Cardiac muscle cell (in vitro differentiated cells and primary cell): ENCODE data around the gene FXYD2. TPM values are rescaled to one million over a fixed set of nuclear protein-coding genes. Genes with fewer than 3 reads are reported as not detected.

Experiments
- DNase-seq, 2 donors: peaks; one replicate each; pipeline versions ENCODE4 v3.0.0 to v3.0.0-alpha.2; 2010 to 2017; ENCODE audit warnings: low read depth in 1 of 2, low spot score in 1 of 2
- H3K27ac ChIP-seq: fragments of 200-600 bp; sonication (generic); 2 replicates; pipeline ENCODE4 v1.5.1; 2016
- H3K27me3 ChIP-seq: fragments of 200-600 bp; sonication (generic); 2 replicates; pipeline ENCODE4 v1.6.0; 2016; ENCODE audit warnings: control low read depth
- H3K36me3 ChIP-seq: fragments of 200-600 bp; sonication (generic); 2 replicates; pipeline ENCODE4 v1.5.1; 2016; ENCODE audit warnings: control low read depth
- H3K4me1 ChIP-seq: fragments of 200-600 bp; sonication (generic); 2 replicates; pipeline ENCODE4 v1.8.1; 2017; ENCODE audit warnings: low read depth, mild to moderate bottlenecking, mixed run types
- H3K4me3 ChIP-seq: fragments of 200-600 bp; sonication (generic); 2 replicates; pipeline ENCODE4 v1.5.1; 2016; ENCODE audit warnings: mild to moderate bottlenecking
- H3K9me3 ChIP-seq: fragments of 200-600 bp; sonication (generic); 2 replicates; pipeline ENCODE4 v1.5.1; 2017; ENCODE audit warnings: low read depth, mild to moderate bottlenecking, control low read depth
- CTCF ChIP-seq: IDR thresholded peaks from 2 replicates; pipeline ENCODE4 v1.5.1; 2012; ENCODE audit warnings: low read depth, mild to moderate bottlenecking, low read length
- polyA plus RNA-seq: library from polyadenylated mRNA; unstranded; fragments of >200 nt; fragmentation: Nextera tagmentation; extraction: Ambion mirVana; gene quantifications from 2 replicates; pipeline ENCODE4 v1.2.1, GENCODE V29; 2016
- total RNA-seq: library from RNA; depleted of rRNA; stranded (reverse); fragments of >200 nt; gene quantifications from 2 replicates; pipeline ENCODE4 v1.2.3, GENCODE V29; 2016

The FXYD2 gene
- total and polyA plus RNA-seq, 2 experiments from 2014 or later, result 2.3 to 2.4 TPM

DNA sequence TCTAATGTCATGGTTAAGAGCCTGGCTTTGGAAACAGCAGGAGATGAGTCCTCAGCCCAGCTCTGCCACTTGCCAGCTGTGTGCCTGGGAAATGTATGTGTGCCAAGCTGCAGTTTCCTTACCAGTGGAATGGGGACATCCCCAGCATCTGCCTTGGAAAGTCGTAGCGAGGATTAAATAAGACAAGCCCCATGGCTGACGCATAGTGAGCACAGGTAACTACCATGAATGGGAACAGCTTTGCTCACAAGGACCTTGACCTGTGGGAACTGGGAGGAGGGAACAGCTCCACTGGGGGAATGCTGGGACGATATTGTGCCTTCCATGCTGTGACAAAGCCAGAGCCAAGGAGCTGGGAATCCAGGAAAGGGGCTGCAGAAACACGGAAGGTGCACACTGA, 24.9 kb downstream of the FXYD2 start:
- no peak for DNase-seq
- Histone ChIP-seq H3K27me3 (peaks cover 82% of the 10 kb centered on the region), H3K36me3 (no peaks in the 10 kb centered on the region), H3K9me3 (no peaks in the 10 kb centered on the region), H3K4me3 (no peak overlapping the region), H3K27ac (no peak overlapping the region), H3K4me1 (peaks cover 6% of the 10 kb centered on the region)
- TF ChIP-seq CTCF, result no peak

DNA sequence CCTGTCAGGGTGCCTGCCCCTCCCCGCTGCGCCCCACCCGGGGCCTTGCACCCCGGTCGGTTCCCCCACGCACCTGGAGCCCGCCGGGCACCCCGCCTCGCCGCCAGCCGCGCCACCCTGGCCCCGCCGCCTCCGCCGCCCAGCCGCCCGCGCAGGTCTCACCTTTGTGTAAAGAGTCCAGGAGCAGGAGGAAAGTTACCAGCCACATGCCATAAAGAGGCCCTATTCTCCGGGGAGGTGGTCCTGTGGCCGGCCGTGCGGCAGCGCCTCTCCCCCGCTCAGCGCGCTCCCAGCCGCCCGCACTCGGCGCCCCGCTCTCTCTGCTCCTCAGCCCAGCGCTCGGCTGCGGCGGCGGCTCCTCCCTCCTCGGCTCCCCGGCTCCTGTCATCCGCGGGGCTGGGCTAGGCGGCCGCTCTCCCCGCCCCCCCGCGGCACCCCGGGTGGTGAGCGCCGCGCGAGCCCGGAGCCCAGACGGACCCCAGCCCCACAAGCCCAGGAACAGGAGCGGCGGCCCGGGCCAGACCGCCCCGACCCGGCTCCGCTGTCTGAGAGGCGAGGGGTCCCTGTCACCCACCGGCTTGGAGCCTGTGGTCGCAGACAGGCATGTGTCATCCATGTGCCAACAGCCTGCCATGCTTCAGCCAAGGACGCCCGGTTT, 27.5 kb downstream of the FXYD2 start, which contains the start of gene DSCAML1:
Gene DSCAML1 (minus strand): TSS at position 345 of the 658 bp plus-strand sequence. CDS start 137 bp downstream, at position 208.
- Histone ChIP-seq H3K4me1 (peaks cover 6% of the 10 kb centered on the region), H3K27me3 (peaks cover 96% of the 10 kb centered on the region), H3K36me3 (no peaks in the 10 kb centered on the region), H3K9me3 (no peaks in the 10 kb centered on the region), H3K4me3 (peak within 1 kb of the TSS; percentile 35), H3K27ac (no peak within 1 kb of the TSS)
- peak in 1 of 2 donors; percentile 56 for DNase-seq
- no peak for TF ChIP-seq CTCF

DNA sequence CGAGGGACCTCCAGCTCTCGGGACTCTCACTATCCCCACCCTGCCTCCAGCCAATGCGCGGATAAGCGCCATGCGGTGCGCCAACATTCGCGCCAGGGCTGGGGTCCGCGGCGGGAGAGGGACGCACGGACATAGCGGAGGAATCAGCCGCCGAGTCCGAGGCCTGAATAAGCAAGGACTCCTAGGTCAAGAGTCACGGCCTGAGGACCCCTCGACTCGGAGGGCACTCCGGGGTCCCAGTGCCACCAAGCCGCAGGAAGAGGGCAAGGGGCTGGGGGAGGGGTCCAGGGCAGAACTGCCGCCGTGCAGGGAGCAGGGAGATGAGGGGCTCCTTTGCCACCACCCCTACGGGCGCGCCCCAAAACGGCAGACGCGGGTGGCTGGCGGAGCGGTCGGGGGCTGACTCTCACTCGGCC, 28.1 kb downstream of the FXYD2 start:
- Histone ChIP-seq H3K27ac (no peak overlapping the region), H3K27me3 (peaks cover 93% of the 10 kb centered on the region), H3K9me3 (no peaks in the 10 kb centered on the region), H3K36me3 (no peaks in the 10 kb centered on the region), H3K4me3 (peak overlapping the region; percentile 35), H3K4me1 (peaks cover 6% of the 10 kb centered on the region)
- DNase-seq, result peak in 1 of 2 donors; percentile 30
- TF ChIP-seq CTCF, result no peak

DNA sequence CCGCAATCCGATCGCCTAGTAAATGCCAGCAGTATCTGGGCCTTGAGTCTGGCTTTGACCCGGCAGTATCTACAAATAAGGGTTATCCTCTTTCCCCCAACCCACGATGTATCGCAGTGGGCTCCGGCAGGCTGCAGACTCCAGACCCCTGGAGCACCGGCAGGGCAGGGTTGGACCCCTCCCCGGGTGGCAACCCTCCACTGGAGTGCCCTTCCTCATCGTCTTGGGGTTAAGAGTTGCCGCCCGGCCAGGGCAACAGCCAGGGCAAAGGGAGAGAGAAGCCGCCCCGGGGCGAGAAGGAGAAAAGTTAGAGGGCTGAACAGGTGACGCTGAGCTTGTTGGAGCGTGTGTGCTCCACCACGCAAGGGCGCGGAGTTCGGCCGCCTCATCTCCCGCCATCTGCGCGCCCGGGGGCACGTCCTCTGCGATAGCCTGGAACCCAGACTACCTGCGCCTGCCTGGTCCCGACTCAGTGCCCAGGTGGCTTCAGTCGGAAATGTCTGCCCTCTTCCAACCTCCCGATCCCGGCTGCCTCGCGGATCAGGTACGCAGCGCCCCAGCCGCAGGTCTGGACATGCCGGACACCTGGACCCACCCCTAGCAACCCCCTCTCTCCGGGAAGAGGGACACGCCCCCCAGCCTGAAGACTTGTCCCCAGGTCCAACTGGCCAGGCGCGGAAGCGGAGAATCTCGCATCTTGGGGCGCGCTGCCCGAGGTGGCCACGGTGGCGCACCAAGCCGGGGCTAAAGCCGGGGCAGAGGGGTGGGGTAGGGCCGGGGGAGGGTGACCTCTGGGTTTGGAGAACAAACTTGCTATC, 28.7 kb downstream of the FXYD2 start:
- DNase-seq, result no peak
- peaks cover 93% of the 10 kb centered on the region for H3K27me3 ChIP-seq
- H3K4me1 ChIP-seq, result peaks cover 6% of the 10 kb centered on the region
- no peak overlapping the region for H3K27ac ChIP-seq
- H3K36me3 ChIP-seq, result no peaks in the 10 kb centered on the region
- H3K4me3 ChIP-seq, result peak overlapping the region; percentile 35
- no peaks in the 10 kb centered on the region for H3K9me3 ChIP-seq
- TF ChIP-seq CTCF, result no peak

- peaks cover 6% of the 10 kb centered on the region for H3K4me1 ChIP-seq
- no peaks in the 10 kb centered on the region for H3K9me3 ChIP-seq
- H3K36me3 ChIP-seq, result no peaks in the 10 kb centered on the region
- TF ChIP-seq CTCF, result no peak
- H3K27me3 ChIP-seq, result peaks cover 88% of the 10 kb centered on the region
- no peak overlapping the region for H3K27ac ChIP-seq
- H3K4me3 ChIP-seq, result no peak overlapping the region
- DNase-seq, result no peak
Measured at GRCh38 chr11:117794772-117795629, 29.5 kb downstream of the FXYD2 start.
